Stimulated activated CD4-positive, alpha-beta T cell treated with anti-CD3 and anti-CD28 coated beads, Interleukin-12 subunit alpha, Interleukin-12 subunit beta, amount 100 ng/mL, for 48 hours (primary cell): ENCODE measurements around the gene CHRNB1.

Source experiments
- DNase-seq, 3 donors: peaks; one replicate each; pipeline ENCODE4 v3.0.0-alpha.2; 2020; ENCODE audit warnings: low read depth in 2 of 3, low spot score in 1 of 3

Gene CHRNB1

GRCh38 chr17:7437369-7437863 is 7.4 kb upstream of the CHRNB1 start:
- no peak for DNase-seq

GRCh38 chr17:7437950-7438614 is 6.8 kb upstream of the CHRNB1 start:
- DNase-seq = peak in 2 of 3 donors; percentile 37 to 57

GRCh38 chr17:7438656-7439460 is 6.0 kb upstream of the CHRNB1 start:
- no peak for DNase-seq

GRCh38 chr17:7439462-7440112 is 5.3 kb upstream of the CHRNB1 start, which contains the start of gene FGF11:
Gene FGF11, plus strand, starts transcription at chr17:7439512. Its CDS starts 109 bp downstream, at chr17:7439621.
- DNase-seq = no peak

GRCh38 chr17:7440113-7440833 is 4.6 kb upstream of the CHRNB1 start:
- DNase-seq = no peak

- no peak for DNase-seq
These were observed 4.0 kb upstream of the CHRNB1 start for GRCh38 chr17:7440834-7441195.

GRCh38 chr17:7441266-7441665 is 3.6 kb upstream of the CHRNB1 start:
- no peak for DNase-seq

- no peak for DNase-seq
These were observed 2.7 kb upstream of the CHRNB1 start for GRCh38 chr17:7442142-7442541.

GRCh38 chr17:7443499-7444485 is 1.1 kb upstream of the CHRNB1 start:
- DNase-seq = no peak

GRCh38 chr17:7445619-7445968 is 733 bp downstream of the CHRNB1 start:
- DNase-seq = no peak

- DNase-seq = no peak
These were observed 3.6 kb downstream of the CHRNB1 start for GRCh38 chr17:7448461-7448860.

- DNase-seq = no peak
These were observed 15.2 kb downstream of the CHRNB1 start for GRCh38 chr17:7459961-7460545.

- DNase-seq = no peak
These were observed 16.2 kb downstream of the CHRNB1 start for GRCh38 chr17:7460850-7461660.

- DNase-seq = no peak
These were observed 17.9 kb downstream of the CHRNB1 start for GRCh38 chr17:7462474-7463371.

GRCh38 chr17:7463372-7463846 is 18.5 kb downstream of the CHRNB1 start:
- no peak for DNase-seq

GRCh38 chr17:7464081-7464480 is 19.2 kb downstream of the CHRNB1 start:
- no peak for DNase-seq

- DNase-seq = no peak
These were observed 20.9 kb downstream of the CHRNB1 start for GRCh38 chr17:7465597-7466275.
